ENCODE measurements around the gene GRK2. TPM values are rescaled to one million over a fixed set of nuclear protein-coding genes. Genes with fewer than 3 reads are reported as not detected.
A peak's percentile ranks its signal among the peaks of the same experiment; 100 is the strongest.

Gene GRK2
- total RNA-seq, 2 experiments from 2014 or later = 306 to 324 TPM

DNA sequence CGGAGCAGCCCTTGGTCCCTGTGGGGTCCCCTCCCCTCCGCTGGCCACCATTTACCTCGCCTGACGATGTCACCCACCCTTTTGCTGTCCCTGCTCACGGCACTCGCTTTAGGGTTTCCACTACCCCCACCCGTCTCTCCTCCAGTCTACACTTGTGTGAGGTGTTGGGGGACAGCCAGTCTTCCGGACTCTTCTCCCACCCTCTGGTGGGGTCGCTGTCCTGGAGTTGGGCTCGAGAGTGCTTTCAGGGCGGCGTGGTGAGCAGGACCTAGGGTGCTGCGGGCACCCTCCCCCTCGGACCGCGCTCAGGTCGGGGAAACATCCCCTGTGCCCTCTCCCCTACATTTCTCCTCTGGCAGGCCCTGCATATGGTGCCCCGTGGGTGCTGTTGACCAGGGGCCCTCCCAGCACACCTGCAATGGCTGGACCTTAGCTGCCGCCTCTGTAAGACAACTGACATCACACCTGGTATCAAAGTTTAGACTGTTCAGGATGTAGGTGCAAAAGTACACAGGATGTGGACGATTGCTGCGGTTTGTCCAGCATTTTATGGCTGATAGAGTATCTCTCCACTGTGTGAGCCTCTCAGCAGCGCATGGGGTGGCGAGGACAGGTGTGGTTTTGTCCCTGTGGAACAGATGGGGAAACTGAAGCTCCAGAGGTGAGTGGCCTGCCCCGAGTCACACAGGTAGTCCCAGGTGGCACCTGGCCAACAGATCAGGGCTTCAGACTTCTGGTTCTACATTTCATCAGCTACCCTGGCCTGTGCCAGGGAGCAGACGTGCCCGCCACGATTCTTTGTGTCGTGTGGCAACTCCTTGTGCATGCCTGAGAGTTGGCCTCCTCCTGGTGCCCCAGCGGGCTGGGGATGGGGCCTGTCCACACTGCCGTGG is 1.2 kb downstream of the GRK2 start:
- H3K27me3 Mint-ChIP-seq = no peaks in the 10 kb centered on the region
- H3K36me3 Mint-ChIP-seq (ENCODE audit: low read depth) = peaks cover 54% of the 10 kb centered on the region
- POLR2A ChIA-PET = interaction anchor here (0.7 to 1.2 kb wide), 6 partner anchors 10 to 85 kb away, joined by 3 to 10 read pairs (median 4); partner anchors contain the start of genes ANKRD13D and POLD4
- peaks cover 67% of the 10 kb centered on the region for H3K4me1 Mint-ChIP-seq
- peak; percentile 57 for DNase-seq
- H3K4me3 Mint-ChIP-seq = peak overlapping the region; percentile 95
- peak overlapping the region; percentile 93 for H3K27ac Mint-ChIP-seq
- H3K9me3 Mint-ChIP-seq = no peaks in the 10 kb centered on the region
- CTCF ChIA-PET = interaction anchor here (0.6 to 3.2 kb wide), 14 partner anchors 10 to 340 kb away, joined by 3 to 30 read pairs (median 4); partner anchors contain the start of genes POLD4 and SSH3

DNA sequence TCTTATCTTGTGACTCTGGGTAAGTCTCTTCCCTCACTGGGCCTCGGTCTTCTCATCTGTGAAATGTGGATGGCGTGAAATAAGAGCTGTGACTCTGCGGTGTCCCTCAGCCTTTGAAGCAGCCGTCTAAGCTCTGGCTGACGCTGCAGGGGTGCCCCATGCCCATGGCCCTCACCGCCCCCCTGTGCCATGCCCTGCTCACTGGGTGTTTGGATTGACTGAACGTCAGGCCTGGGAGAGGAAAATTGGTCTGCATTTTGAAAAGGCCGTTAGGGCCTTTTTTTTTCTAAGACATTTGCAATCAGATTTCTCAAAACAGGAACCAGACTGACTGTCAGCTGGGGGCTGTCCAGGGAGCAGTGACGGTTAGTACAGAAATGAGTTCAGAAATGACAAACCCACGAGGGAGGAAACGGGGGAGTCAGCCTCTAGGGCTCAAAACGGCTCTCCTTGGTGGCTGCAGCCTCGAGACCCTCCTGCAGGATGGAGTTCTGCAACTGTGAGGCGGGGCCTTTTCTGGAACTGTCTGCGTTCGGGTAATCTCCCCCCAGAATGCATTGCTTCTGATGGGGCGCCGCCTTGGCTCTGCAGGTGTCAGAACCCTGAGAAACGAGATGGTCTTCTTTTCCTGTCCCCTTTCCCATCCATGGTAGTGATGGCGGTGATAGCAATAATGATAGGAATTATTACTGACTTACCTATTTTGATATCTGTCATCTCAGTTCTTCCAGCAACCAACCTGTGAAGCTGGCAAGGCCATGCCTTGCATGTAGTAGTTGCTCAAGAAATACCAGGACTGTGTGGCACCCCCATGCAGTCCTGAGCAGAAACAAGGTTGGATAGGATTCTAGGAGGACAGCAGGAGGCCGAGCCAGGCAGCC is 2.0 kb downstream of the GRK2 start:
- Mint-ChIP-seq H3K27ac (peak overlapping the region; percentile 93), H3K4me3 (peak overlapping the region; percentile 95), H3K36me3 (ENCODE audit: low read depth) (peaks cover 60% of the 10 kb centered on the region), H3K27me3 (no peaks in the 10 kb centered on the region), H3K9me3 (no peaks in the 10 kb centered on the region), H3K4me1 (peaks cover 67% of the 10 kb centered on the region)
- DNase-seq = peak; percentile 75
- CTCF ChIA-PET = interaction anchor here (0.9 to 3.2 kb wide), 7 partner anchors 9 to 83 kb away, joined by 3 to 30 read pairs (median 5); no protein-coding TSS in a partner anchor
- POLR2A ChIA-PET = interaction anchor here (0.7 to 1.2 kb wide), 4 partner anchors 9 to 85 kb away, joined by 3 to 10 read pairs (median 4); partner anchors contain the start of genes ANKRD13D and POLD4

DNA sequence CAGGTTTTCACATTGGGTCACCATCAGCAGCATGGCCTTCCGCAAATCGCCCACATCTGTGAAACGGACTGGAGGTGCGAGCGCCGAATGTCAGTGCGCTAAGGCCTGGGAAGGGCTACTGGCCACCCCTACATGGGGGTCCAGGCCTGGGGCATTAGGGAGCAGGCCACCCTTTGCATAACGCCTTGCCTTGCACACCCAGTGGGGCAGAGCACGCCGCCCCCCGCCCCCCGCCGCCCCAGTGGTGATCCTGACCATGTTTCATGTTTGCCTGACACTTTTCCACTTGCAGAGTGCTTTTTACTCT is 2.6 kb downstream of the GRK2 start:
- Mint-ChIP-seq H3K9me3 (no peaks in the 10 kb centered on the region), H3K36me3 (ENCODE audit: low read depth) (peaks cover 62% of the 10 kb centered on the region), H3K4me1 (peaks cover 67% of the 10 kb centered on the region), H3K27me3 (no peaks in the 10 kb centered on the region), H3K27ac (peak overlapping the region; percentile 93), H3K4me3 (peak overlapping the region; percentile 95)
- no peak for DNase-seq
- CTCF ChIA-PET = interaction anchor here (0.6 to 4.9 kb wide), 5 partner anchors 14 to 100 kb away, joined by 3 to 36 read pairs (median 4); no protein-coding TSS in a partner anchor
- POLR2A ChIA-PET = no interaction called here

DNA sequence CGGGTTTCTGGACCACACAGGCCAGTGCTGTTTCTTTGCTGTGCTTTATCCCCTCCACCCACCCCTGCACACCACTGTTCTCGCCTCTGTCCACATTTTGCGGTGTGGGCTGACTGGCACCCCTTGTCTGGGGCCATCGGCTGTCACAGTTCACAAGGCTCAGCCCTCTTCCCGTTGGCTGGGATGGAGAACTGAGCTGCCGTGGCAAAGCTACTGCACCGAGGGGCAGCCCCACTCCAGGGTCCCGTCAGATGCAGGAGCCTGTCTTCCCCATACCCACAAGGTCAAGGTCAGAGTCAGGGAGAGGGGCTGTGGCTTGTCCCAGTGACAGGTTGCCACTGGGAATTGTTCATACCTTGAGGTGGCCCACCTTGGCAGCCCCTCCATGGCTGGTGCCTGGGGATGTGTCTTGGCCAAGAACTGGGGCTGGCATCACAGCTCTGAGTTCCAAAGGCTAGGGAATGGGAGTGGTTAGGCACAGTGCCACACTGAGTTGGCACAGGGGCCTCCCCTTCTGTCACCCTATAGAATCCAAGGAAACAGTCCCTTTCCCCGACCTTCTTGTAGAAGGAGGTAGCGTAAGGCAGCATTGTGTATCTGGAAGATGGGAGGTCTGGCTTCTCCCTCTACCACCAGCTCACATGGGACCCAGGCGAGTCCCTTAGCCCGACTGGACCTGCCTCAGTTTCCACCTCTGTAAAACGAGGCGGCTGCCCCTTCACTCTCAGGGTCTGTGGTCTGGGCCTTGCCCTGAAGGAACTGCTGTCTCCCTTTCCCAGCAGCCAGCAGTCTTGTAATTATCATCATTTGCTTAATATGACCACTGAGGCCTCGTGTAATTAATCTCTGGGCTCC is 3.4 kb downstream of the GRK2 start:
- Mint-ChIP-seq H3K27me3 (no peaks in the 10 kb centered on the region), H3K9me3 (no peaks in the 10 kb centered on the region), H3K36me3 (ENCODE audit: low read depth) (peaks cover 65% of the 10 kb centered on the region), H3K4me1 (peaks cover 67% of the 10 kb centered on the region), H3K27ac (peak overlapping the region; percentile 93), H3K4me3 (peak overlapping the region; percentile 95)
- DNase-seq = no peak
- POLR2A ChIA-PET = interaction anchor here (0.6 kb wide), 1 partner anchor 74 kb away, joined by 5 read pairs; no protein-coding TSS in a partner anchor
- CTCF ChIA-PET = interaction anchor here (0.6 to 5.1 kb wide), 10 partner anchors 7 to 101 kb away, joined by 3 to 36 read pairs (median 8); partner anchors contain the start of gene ANKRD13D

GRCh38 chr11:67270256-67271204 is 4.3 kb downstream of the GRK2 start:
- Mint-ChIP-seq H3K9me3 (no peaks in the 10 kb centered on the region), H3K27ac (peak overlapping the region; percentile 93), H3K4me1 (peaks cover 64% of the 10 kb centered on the region), H3K36me3 (ENCODE audit: low read depth) (peaks cover 70% of the 10 kb centered on the region), H3K4me3 (peak overlapping the region; percentile 95), H3K27me3 (no peaks in the 10 kb centered on the region)
- peak; percentile 33 for DNase-seq
- POLR2A ChIA-PET = interaction anchor here (0.6 to 1.1 kb wide), 2 partner anchors 47 to 73 kb away, joined by 5 to 6 read pairs; no protein-coding TSS in a partner anchor
- CTCF ChIA-PET = interaction anchor here (0.6 to 5.1 kb wide), 10 partner anchors 8 to 279 kb away, joined by 3 to 36 read pairs (median 8); partner anchors contain the start of gene ANKRD13D

GRCh38 chr11:67271205-67271540 is 4.9 kb downstream of the GRK2 start:
- peak overlapping the region; percentile 95 for H3K4me3 Mint-ChIP-seq
- POLR2A ChIA-PET = interaction anchor here (1.1 kb wide), 1 partner anchor 46 kb away, joined by 6 read pairs; no protein-coding TSS in a partner anchor
- H3K9me3 Mint-ChIP-seq = no peaks in the 10 kb centered on the region
- DNase-seq = no peak
- CTCF ChIA-PET = interaction anchor here (0.6 to 5.1 kb wide), 10 partner anchors 8 to 279 kb away, joined by 3 to 36 read pairs (median 8); partner anchors contain the start of gene ANKRD13D
- H3K4me1 Mint-ChIP-seq = peaks cover 65% of the 10 kb centered on the region
- peak overlapping the region; percentile 93 for H3K27ac Mint-ChIP-seq
- H3K36me3 Mint-ChIP-seq (ENCODE audit: low read depth) = peaks cover 76% of the 10 kb centered on the region
- H3K27me3 Mint-ChIP-seq = no peaks in the 10 kb centered on the region

- CTCF ChIA-PET = interaction anchor here (0.8 to 5.1 kb wide), 10 partner anchors 9 to 137 kb away, joined by 3 to 36 read pairs (median 6); partner anchors contain the start of gene ANKRD13D
- Mint-ChIP-seq H3K27me3 (no peaks in the 10 kb centered on the region), H3K4me1 (peaks cover 71% of the 10 kb centered on the region), H3K36me3 (ENCODE audit: low read depth) (peaks cover 80% of the 10 kb centered on the region), H3K9me3 (no peaks in the 10 kb centered on the region), H3K27ac (peak overlapping the region; percentile 93), H3K4me3 (peak overlapping the region; percentile 95)
- POLR2A ChIA-PET = interaction anchor here (0.7 to 1.2 kb wide), 3 partner anchors 16 to 653 kb away, joined by 5 to 7 read pairs (median 6); no protein-coding TSS in a partner anchor
- peak; percentile 66 for DNase-seq
Measured at GRCh38 chr11:67271541-67272284, 5.4 kb downstream of the GRK2 start.

DNA sequence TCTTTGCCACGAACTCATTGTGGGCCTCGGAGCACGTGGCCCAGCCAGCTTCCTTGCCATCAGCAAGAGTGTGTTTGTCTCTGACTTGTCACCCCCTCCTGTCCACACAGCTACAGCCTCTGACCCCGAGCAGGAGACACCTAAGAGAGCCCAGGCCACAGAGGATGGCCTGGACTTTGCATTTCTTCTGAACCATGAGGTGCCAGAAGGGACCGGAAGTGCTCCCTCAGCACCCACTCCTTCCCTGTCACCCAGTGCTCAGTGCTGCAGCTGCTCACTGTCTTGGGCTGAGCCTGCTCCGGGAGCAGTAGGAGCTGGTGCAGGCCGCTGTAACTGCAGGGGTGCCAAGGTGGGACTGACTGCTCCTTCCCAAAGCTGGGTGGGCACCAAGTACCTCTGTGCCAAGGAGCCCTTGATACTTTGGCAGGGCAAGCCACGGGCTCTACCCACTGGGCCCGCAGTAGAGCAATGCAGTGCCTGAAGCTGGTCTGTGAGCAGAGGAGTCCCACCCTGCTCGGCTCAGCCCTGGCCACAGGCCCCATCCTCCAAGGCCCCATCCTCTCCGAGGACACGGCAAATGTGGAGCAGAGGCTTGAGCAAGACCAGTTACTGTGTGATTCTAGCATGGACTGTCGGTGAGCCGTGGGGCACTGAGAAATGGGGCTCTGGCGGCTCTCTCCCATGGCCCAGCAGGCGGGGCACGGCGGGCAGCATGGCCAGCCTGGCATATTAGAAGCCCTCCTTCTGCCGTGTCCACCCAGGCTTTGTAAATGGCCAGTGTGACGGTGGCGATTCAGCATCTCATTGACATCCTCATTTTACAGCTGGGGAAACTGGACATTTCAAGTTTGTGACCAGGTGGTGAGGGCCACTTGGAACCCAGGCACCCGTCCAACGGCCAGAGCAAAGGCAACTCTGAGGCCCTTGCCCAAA is 6.3 kb downstream of the GRK2 start:
- CTCF ChIA-PET = interaction anchor here (0.9 to 5.1 kb wide), 9 partner anchors 10 to 136 kb away, joined by 3 to 36 read pairs (median 8); partner anchors contain the start of gene ANKRD13D
- Mint-ChIP-seq H3K27ac (peak overlapping the region; percentile 93), H3K4me1 (peaks cover 79% of the 10 kb centered on the region), H3K36me3 (ENCODE audit: low read depth) (peaks cover 79% of the 10 kb centered on the region), H3K4me3 (peak overlapping the region; percentile 95), H3K27me3 (no peaks in the 10 kb centered on the region), H3K9me3 (no peaks in the 10 kb centered on the region)
- DNase-seq = peak; percentile 52
- POLR2A ChIA-PET = interaction anchor here (0.7 to 1.2 kb wide), 2 partner anchors 15 to 654 kb away, joined by 5 to 7 read pairs; no protein-coding TSS in a partner anchor

DNA sequence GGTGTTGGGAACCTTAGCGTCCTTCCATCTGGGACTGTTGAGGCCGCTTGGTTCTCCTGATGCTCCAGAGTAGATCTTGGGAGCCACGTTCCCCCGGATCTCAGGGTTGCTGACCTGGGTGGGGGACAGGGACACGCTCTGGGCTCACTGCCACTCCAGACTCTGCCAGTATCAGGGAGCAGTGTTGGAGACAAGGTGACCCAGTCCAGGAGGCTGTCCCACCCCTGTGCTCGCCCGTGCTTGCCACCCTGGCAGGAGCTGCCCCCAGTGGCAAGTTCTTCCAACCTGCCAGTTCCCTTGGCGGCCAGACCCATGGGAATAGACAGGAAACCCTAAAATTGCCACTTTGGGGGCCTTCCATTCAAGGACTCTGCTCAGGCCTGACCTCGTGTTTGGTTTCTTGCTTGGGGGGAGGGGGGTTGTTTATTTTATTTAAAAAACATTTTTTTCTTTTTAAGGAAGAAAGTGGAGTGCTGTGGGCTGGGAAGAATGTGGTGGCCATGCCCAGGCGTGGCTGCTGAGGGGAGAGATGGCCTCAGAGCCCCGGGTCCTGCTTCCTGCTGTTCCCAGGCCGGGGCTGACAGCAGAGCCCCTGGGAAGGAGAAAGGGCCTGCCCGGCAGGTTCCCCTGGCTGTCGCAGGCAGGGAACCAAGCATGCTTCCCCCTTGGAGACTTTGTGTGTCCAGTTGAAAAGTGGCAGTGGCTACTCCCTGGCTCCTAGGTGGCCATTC is 7.2 kb downstream of the GRK2 start:
- ChIA-PET CTCF (interaction anchor here (0.6 to 5.1 kb wide), 6 partner anchors 10 to 78 kb away, joined by 3 to 36 read pairs (median 13); partner anchors contain the start of gene ANKRD13D), POLR2A (no interaction called here)
- Mint-ChIP-seq H3K36me3 (ENCODE audit: low read depth) (peaks cover 77% of the 10 kb centered on the region), H3K4me1 (peaks cover 87% of the 10 kb centered on the region), H3K4me3 (peak overlapping the region; percentile 95), H3K9me3 (no peaks in the 10 kb centered on the region), H3K27ac (peak overlapping the region; percentile 93), H3K27me3 (no peaks in the 10 kb centered on the region)
- no peak for DNase-seq
